Nucleus accumbens (tissue), 56 donors: ENCODE data around the gene NLGN3.
"Not testable (repeated sequence)": the region's sequence is repeated elsewhere in the genome, so short reads cannot be mapped to it uniquely, and the experiment has no call there.

Experiments used
- DNase-seq, 56 donors: peaks; one replicate each; lab custom pipeline; 2025; lab: John Stamatoyannopoulos, UW

NLGN3 gene

DNA sequence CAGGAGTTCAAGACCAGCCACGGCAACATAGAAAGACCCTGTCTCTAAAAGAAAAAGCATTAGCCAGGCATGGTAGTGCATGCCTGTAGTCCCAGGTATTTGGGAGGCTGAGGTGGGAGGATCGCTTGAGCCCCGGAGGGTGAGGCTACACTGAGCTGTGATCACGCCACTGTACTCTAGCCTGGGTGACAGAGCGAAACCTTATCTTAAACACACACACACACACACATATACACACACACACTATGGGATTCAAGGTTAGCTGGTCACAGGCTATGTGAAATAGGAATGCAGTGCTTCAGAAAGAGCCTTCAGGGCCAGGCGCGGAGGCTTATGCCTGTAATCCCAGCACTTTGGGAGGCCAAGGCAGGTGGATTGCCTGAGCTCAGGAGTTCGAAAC is 23.5 kb downstream of the NLGN3 start:
- DNase-seq: no peak

GRCh38 chrX:71169586-71169985 is 24.9 kb downstream of the NLGN3 start:
- peak in 1 of 56 donors; percentile 7 for DNase-seq

- DNase-seq: no peak
Observed at GRCh38 chrX:71170660-71171059, 26.0 kb downstream of the NLGN3 start.

- DNase-seq: peak in 1 of 56 donors; percentile 4
Observed at GRCh38 chrX:71171110-71171801, 26.6 kb downstream of the NLGN3 start.

DNA sequence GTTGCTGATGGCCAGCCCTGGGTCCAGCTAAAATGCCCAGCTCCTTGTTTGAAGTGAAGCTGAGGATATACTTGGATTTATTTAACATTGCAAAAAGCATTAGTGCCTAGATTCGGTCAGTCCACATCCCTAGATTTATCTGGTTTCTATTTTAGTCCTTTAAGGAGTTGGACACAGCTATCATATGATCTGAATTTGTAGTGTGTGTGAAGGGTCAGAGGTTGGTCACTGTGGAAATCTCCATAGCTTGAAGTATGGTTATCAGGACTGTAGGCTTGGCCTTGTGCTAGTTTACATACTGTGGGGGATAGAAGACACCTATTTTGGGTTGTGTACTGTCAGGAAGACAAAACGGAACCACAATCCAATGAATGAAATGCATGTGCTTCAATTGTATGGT is 28.8 kb downstream of the NLGN3 start:
- no peak for DNase-seq

DNA sequence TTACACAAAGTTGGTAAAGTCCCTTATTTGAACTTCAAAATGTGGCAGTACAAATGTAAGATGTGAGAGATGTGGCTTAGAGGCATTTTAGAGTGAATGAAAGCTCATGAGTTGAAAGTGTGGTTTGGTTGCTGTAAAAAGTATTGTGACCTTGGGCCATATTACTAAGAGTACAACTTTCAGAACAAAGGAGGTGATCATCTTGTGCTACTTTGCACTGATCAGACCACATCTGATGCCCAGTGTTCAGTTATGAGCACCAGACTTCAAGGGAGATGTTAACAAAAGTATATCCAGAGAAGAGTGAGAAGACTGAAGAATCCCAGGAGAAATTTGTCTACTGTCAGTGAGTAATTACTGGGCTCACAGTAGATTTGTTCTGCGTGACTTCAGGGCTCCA is 30.2 kb downstream of the NLGN3 start:
- DNase-seq: no peak

- DNase-seq: no peak
Observed at GRCh38 chrX:71175531-71175930, 30.9 kb downstream of the NLGN3 start.

GRCh38 chrX:71177327-71177726 is 32.7 kb downstream of the NLGN3 start:
- DNase-seq: no peak

DNA sequence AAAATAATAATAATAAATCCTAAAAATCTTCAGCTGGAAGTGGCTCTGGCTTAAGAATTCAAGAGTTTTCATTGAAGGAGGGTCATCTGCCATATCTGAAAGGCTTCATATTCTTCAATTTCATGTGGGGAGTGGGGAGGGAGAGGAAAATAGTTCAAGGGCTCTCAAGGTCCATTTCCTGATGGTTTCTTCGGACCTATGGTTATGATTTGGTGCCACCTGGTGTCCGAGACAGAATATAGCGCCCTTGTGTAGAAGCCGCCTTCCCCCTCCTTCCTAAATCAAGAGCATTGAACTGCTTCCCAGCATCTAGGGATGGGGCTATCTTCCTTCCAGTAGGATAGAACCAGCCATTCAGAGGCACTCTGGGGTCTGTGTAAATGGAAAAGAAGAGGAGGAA is 34.3 kb downstream of the NLGN3 start:
- peak in 34 of 56 donors; percentile 0 to 63 (median 21) for DNase-seq

- not testable (repeated sequence) for DNase-seq
Observed at GRCh38 chrX:71180579-71181265, 36.1 kb downstream of the NLGN3 start.

- DNase-seq: peak in 4 of 56 donors; percentile 0 to 24 (median 6)
Observed at GRCh38 chrX:71181558-71181909, 36.9 kb downstream of the NLGN3 start.

DNA sequence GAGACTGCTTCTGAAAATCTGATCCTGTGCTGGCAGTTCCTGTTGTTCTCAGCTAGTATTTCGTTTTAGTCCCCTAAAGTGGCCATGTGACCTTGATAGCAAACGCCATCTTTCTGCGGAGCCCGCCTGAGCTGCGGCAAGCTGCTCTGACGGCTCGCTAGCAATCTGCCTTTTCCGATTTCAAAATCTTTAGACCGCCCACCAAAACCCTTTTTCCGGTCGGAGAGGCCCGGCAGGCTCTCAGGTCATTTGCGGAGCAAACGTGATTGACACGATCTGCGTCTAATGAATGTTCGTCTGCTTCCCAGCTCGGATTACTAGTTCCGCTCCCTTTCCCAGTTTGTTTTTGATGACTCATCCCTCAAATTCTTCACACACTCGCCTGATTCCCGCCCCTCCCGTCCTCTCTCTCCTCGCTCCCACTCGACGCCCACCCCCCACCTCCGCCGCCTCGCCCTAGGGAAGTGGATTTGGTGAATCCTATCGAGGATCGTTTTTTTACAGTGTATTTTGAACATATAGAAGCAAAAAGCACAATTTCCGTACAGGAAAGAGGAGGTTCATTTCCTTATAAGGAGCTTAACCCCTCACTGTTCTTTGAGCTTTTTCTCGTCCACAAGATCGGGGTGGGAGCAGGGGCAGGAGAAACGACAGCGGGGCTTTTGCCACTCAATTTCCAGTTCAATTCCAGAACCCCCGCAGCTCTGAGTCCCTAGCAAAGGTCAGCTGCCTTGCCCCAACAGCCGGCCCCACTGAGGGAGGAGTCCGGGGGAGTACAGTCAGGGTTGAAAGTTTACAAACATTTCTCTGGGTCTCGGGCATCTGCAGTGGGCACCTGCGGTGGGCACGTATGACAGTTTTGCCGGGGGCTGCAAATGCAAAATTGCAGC is 37.5 kb downstream of the NLGN3 start:
- peak; percentile 12 to 94 (median 80) for DNase-seq

- peak in 1 of 56 donors; percentile 0 for DNase-seq
Observed at GRCh38 chrX:71182871-71183270, 38.2 kb downstream of the NLGN3 start.

DNA sequence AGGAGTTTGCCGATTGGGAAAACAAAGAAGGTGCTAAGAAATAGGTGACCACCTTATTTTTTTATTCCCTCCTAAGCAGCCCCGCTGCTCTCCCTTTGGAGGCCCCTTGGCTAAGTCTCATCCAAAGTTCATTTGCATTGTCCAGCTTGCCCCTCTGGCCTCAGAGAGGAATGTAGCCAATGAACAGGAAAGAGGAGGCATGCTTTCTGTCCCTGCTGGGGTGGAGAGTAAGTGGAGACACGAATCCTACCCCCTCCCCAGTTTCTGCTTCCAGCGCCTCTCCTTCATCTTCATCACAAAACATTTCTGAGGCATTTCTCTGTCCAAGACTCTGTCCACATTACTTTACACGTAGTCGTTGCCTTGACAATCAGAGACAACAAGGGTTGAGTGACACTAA is 38.7 kb downstream of the NLGN3 start:
- peak in 2 of 56 donors; percentile 1 for DNase-seq

- DNase-seq: no peak
Observed at GRCh38 chrX:71184092-71184491, 39.5 kb downstream of the NLGN3 start.

- no peak for DNase-seq
Observed at GRCh38 chrX:71184803-71185495, 40.3 kb downstream of the NLGN3 start.

DNA sequence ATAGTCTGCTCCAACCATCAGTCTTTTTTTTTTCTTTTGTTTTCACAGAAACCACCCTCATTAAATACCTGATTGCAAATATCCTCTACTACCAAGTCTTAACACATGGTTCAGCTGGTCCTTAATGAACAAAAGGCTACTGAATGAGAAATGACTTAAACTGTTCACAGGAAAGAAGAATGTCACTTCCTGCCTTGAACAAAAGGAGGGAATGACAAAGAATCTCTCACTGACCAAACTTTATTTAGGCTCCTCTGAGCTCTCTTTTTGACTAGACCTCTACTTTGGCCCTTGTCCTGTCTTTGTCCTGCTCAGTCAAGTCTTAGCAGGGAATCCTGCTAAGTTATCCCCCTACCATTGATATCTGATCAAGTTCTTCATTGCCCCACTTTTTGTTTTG is 46.6 kb downstream of the NLGN3 start:
- DNase-seq: no peak

- no peak for DNase-seq
Observed at GRCh38 chrX:71195964-71196649, 51.5 kb downstream of the NLGN3 start.

DNA sequence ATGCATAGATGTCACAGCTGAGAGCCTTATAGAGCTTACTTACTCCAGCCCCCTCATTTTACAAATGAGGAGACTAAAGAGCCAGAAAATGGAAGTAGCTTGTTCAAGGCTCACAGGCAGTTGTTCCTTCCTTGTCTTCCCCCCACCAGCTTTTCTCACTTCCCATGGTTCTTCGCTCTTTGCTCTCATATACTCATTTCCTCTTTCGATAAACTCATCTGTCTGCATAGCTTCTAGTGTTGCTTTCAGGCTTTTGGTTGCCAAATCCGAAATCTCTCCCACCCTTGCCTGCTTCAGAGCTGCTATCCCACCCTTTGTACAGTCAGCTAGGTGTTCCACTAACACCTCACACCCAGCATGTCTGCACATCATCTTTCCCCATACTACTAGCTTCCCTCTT is 53.4 kb downstream of the NLGN3 start:
- DNase-seq: peak in 1 of 56 donors; percentile 0
